Suppressor macrophage treated with lipopolysaccharide for 1 hour (primary cell): Measurements from ENCODE around the gene SSR2.
A peak's percentile ranks its signal among the peaks of the same experiment; 100 is the strongest.
"Not testable (repeated sequence)": the region's sequence is repeated elsewhere in the genome, so short reads cannot be mapped to it uniquely, and the experiment has no call there.

Experiments
- DNase-seq, 3 donors: peaks; one replicate each; pipeline ENCODE4 v3.0.0-alpha.2; 2020 to 2022

Gene SSR2

GRCh38 chr1:156045076-156045475, 24.3 kb upstream of the SSR2 start:
- DNase-seq = no peak

- no peak for DNase-seq
Observed at GRCh38 chr1:156042828-156043227, 22.1 kb upstream of the SSR2 start.

DNA sequence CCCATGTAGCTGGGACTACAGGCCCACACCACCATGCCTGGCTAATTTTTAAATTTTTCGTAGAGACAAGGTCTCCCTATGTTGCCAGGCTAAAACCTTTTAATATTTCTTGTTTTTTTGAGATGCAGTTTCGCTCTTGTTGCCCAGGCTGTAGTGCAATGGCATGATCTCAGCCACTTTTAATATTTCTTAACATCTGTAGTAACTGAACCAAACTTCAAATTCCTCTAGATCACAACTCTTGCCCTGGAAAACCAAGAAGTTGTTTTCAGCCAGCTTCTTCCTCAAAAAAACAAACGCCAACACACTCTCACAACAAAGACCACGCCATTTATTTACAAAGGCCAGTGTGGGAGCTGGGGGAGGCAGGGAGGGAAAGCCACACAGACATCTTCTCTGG, 14.2 kb upstream of the SSR2 start:
- not testable (repeated sequence) for DNase-seq

- peak in 1 of 3 donors; percentile 6 for DNase-seq
Observed at GRCh38 chr1:156033011-156033410, 12.3 kb upstream of the SSR2 start.

DNA sequence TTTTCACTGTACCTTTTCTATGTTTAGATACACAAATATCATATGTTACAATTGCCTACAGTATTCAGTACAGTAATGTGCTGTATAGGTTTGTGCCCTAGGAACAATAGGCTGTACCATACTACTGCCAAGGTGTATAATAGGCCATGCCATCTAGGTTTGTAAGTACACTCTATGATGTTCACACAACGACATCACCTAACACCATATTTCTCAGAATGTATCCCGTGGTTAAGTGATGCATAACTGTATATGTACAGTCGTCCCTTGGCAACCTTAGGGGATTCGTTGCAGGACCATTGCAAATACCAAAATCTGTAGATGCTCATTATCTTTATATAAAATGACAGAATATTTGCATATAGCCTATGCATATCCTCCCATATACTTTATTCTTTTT, 5.8 kb upstream of the SSR2 start:
- no peak for DNase-seq

DNA sequence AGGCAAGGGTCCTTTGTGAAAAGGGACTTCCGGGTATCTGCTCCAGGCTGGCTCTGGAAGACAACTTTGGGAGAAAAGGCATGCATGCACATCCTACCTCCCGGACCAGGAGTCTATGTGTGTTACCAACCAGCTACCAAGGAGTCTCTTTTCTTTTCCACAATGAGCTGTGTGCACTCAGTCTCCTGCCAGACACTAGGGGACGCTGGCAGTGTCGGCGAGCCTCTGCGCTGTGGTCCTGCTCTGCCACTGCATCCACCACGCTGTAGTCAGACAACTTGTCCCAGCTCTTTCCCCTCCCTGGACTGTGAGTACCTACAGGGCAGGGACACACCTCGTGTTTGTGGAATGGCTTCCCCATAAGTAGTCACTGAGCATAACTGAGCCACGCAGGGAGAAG, 5.1 kb upstream of the SSR2 start:
- DNase-seq = peak; percentile 55 to 72 (median 57)

- no peak for DNase-seq
Observed at GRCh38 chr1:156024801-156025200, 4.0 kb upstream of the SSR2 start.

DNA sequence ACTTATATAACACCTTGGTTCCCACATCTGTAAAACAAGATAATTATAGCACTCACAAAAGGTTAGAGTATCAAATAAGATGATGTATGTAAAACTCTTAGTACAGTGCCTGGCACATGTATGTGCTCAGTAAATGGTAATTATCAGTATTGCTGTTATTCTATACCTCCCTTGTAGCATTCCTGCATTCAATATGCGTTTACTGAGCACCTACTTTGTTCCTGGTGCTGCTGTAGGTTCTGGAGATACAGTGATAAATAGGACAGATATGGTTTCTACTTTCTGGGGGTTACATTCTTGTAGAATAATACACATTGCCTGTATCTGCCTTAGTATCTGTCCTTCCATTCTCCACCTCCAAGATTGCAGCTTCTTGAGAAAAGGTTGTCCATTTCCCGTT, 1.2 kb upstream of the SSR2 start:
- no peak for DNase-seq

DNA sequence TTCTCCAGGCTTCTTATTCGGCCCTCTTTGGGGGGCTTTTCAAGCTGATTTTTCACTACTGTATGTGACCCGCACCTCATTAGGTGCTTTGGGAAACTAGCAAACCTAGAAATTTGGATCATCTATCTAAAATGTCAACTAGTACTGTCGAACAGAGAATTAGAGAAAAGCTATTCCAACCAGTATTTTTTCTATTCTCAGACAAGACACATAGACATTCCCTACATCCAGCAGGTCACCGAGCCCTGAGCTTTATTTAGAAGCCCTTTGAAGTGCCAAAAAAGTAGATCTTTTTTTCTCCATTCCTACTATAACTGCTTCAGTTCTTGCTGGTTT, 310 bp upstream of the SSR2 start:
- DNase-seq = no peak

DNA sequence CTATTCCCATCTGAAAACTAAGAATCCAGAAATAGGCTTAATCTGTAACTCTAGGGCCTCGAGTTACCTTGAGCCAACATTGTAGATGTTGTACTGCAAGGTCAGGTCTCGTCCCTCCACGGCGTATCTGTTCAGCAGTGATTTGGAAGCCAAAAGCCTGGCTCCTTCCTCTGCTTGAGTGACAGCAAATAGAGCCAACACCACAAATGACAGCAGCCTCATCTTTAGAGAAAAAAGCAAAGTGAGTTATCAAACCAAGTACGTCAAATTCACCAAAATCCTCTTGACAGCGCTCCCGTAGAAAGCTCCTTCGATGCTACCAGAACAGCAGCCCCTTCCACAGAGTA, 832 bp downstream of the SSR2 start:
- DNase-seq = no peak

GRCh38 chr1:156014829-156015228, 5.9 kb downstream of the SSR2 start:
- DNase-seq = no peak

- DNase-seq = no peak
Observed at GRCh38 chr1:156012051-156012817, 8.5 kb downstream of the SSR2 start.

- DNase-seq = no peak
Observed at GRCh38 chr1:156009404-156009803, 11.3 kb downstream of the SSR2 start.

- DNase-seq = no peak
Observed at GRCh38 chr1:156006666-156007376, 13.9 kb downstream of the SSR2 start.

GRCh38 chr1:156004843-156005584, 15.7 kb downstream of the SSR2 start:
- no peak for DNase-seq

DNA sequence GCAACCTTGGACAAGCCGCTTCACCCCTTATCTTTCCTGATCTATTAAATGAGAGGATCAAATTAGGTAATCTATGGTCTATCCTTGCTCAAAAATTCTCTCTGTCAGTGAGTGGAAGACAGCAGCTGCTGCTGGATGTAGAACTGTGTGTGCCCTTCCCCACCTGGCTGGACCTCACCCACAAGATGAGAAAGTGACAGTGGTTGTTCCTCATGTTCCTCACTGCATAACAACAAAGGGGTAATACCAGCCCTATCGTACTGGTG, 16.9 kb downstream of the SSR2 start:
- DNase-seq = no peak

- DNase-seq = no peak
Observed at GRCh38 chr1:156002188-156002911, 18.4 kb downstream of the SSR2 start.

DNA sequence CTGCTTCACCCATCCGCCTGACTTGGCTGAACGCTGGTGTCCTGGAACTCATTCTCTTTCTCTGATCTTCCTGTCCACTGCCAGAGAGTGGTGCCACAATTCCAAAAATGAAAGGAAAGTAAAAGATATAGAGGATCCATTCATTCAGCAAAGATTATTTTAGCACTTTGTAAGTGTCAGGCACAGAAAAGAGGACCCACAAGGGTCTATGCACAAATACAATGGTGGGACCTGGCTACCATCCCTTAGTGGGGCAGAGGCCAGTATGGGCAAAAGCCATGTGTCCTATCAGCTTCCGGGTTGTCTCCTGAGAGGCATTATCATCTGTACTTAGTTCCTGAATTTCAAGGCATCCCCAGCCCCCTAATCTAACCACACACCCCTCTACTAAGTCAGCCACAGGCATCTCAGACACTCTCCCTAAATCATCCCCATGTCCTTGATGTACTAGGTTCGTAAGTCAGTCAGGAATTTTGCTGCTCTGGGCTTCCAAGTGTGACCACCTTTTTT, 19.0 kb downstream of the SSR2 start:
- no peak for DNase-seq

- no peak for DNase-seq
Observed at GRCh38 chr1:156001021-156001661, 19.6 kb downstream of the SSR2 start.

DNA sequence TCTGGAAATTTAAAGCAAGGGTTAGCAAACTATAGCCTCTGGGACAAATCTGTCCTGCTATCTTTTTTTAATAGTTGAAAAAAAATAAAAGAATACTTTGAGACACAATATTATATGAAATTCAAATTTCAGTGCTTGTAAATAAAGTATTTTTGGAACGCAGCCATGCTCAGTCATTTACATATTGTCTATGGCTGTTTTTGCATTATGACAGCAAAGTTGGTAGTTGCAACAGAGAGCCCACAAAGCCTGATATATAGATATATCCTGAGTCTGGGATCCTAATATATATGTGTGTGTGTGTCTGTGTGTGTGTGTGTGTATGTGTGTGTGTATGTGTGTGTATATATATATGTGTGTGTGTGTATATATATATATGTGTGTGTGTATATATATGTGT, 20.8 kb downstream of the SSR2 start:
- no peak for DNase-seq

DNA sequence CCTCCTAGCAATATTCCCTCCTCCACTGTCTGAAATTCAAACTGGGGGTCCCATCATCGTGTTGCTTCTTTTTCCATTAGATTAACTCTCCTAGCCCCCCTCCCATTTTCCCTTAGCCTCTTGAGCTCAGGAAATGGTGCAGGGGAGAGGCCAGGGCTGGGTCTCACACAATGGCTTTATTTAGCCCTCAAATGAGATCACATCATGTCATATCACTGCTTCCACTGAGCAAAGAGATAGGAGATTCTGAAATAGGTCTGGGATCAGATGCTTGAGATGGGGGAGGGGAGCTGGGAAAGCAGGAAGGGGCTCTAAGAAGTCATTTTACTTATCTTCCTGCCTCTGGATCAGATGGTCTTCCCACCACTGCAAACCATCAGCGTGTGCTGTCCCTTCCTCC, 24.6 kb downstream of the SSR2 start:
- DNase-seq = no peak

- DNase-seq = no peak
Observed at GRCh38 chr1:155993595-155993994, 27.2 kb downstream of the SSR2 start.
